HG03039 (cell line): Measurements from ENCODE around the gene ZNF276.
"Not testable (repeated sequence)": the region's sequence is repeated elsewhere in the genome, so short reads cannot be mapped to it uniquely, and the experiment has no call there.

Source experiments
- ATAC-seq: cut with Tn5 transposase; IDR thresholded peaks from one replicate; pipeline ENCODE4 v1.9.1; 2021; ENCODE audit warnings: mild to moderate bottlenecking, moderate library complexity; ENCODE audit not compliant: unreplicated experiment

Gene ZNF276

GRCh38 chr16:89695875-89696669, 25.3 kb upstream of the ZNF276 start:
- no peak for ATAC-seq

- ATAC-seq: no peak
These were observed 24.6 kb upstream of the ZNF276 start for GRCh38 chr16:89696670-89697128.

- ATAC-seq: no peak
These were observed 24.1 kb upstream of the ZNF276 start for GRCh38 chr16:89697161-89697615.

- ATAC-seq: no peak
These were observed 23.6 kb upstream of the ZNF276 start for GRCh38 chr16:89697616-89698331.

- not testable (repeated sequence) for ATAC-seq
These were observed 22.6 kb upstream of the ZNF276 start for GRCh38 chr16:89698717-89699116.

- not testable (repeated sequence) for ATAC-seq
These were observed 21.7 kb upstream of the ZNF276 start for GRCh38 chr16:89699629-89700099.

GRCh38 chr16:89700100-89700648, 21.2 kb upstream of the ZNF276 start:
- ATAC-seq: peak; percentile 37

- no peak for ATAC-seq
These were observed 20.5 kb upstream of the ZNF276 start for GRCh38 chr16:89700649-89701424.

- peak; percentile 59 for ATAC-seq
These were observed 19.6 kb upstream of the ZNF276 start, which contains the start of gene SPATA2L for GRCh38 chr16:89701425-89702406. SPATA2L (minus strand) TSS chr16:89701705; CDS start chr16:89701232, 473 bp downstream.

- no peak for ATAC-seq
These were observed 17.1 kb upstream of the ZNF276 start for GRCh38 chr16:89704281-89704680.

GRCh38 chr16:89705006-89705405, 16.3 kb upstream of the ZNF276 start:
- no peak for ATAC-seq

GRCh38 chr16:89706518-89707260, 14.6 kb upstream of the ZNF276 start:
- ATAC-seq: no peak

GRCh38 chr16:89707695-89708094, 13.6 kb upstream of the ZNF276 start:
- no peak for ATAC-seq

GRCh38 chr16:89708481-89708931, 12.8 kb upstream of the ZNF276 start:
- ATAC-seq: no peak

GRCh38 chr16:89709166-89709565, 12.2 kb upstream of the ZNF276 start:
- no peak for ATAC-seq

GRCh38 chr16:89709716-89710432, 11.5 kb upstream of the ZNF276 start:
- no peak for ATAC-seq

GRCh38 chr16:89710709-89711564, 10.4 kb upstream of the ZNF276 start:
- no peak for ATAC-seq
